Lower leg skin (tissue), 3 donors: ENCODE data around the gene AFF1.

ENCODE experiments used
- CTCF ChIP-seq, 3 donors: fragments of 450-650 bp; IDR thresholded peaks; one replicate each; pipeline ENCODE4 v1.5.1; 2016; ENCODE audit warnings: antibody characterized with exemption in 3 of 3, mild to moderate bottlenecking in 3 of 3, moderate library complexity in 2 of 3
- POLR2A ChIP-seq, 2 donors: fragments of 450-650 bp; IDR thresholded peaks; one replicate each; pipeline ENCODE4 v1.6.1; 2016 to 2017; ENCODE audit warnings: antibody characterized with exemption in 2 of 2, mild to moderate bottlenecking in 1 of 2, moderate library complexity in 1 of 2

- TF ChIP-seq CTCF (IDR thresholded peaks at IDR 0.05), result no peak
- TF ChIP-seq POLR2A (IDR thresholded peaks at IDR 0.05), result no peak
These were observed 152.2 kb downstream of the AFF1 start for GRCh38 chr4:87087015-87087414.
